HepG2 (cell line): Measurements from ENCODE around the gene KITLG. TPM values are rescaled to one million over a fixed set of nuclear protein-coding genes. Genes with fewer than 3 reads are reported as not detected.

ENCODE experiments used
- ATAC-seq: fragments of 200-7000 bp; cut with Tn5 transposase; 3 replicates; pipeline ENCODE4 v1.9.1; 2020; ENCODE audit warnings: mild to moderate bottlenecking, moderate library complexity
- BruUV-seq: library from RNA; stranded (reverse); fragments of 400-500 nt; replicated peaks from 2 replicates; lab custom pipeline; 2021; lab: Mats Ljungman, UMichigan
- CTCF ChIA-PET: fragments of 300-600 bp; formaldehyde crosslinking; extraction: SDS; loops from one replicate; lab custom pipeline; 2021; ENCODE audit warnings: low total read pairs, inconsistent platforms, low intra/inter-chr PET ratio; lab: Yijun Ruan, JAX
- POLR2A ChIA-PET: fragments of 350-600 bp; sonication (Branson Sonifier 250); formaldehyde crosslinking; loops from one replicate; lab custom pipeline; 2020; ENCODE audit warnings: antibody characterized with exemption, inconsistent platforms; lab: Yijun Ruan, JAX
- DNase-seq: peaks from one replicate; pipeline ENCODE4 v3.0.0-alpha.2; 2015; ENCODE audit warnings: low spot score
- FAIRE-seq: peaks from 3 replicates; lab custom pipeline; 2011; peaks lifted over from hg19 to GRCh38; lab: Jason Lieb, UNC
- H2AFZ ChIP-seq: one replicate; pipeline ENCODE4 v1.6.1; 2011; ENCODE audit warnings: low read length, inconsistent platforms
- H3K27ac ChIP-seq: fragments of 300-600 bp; 3 replicates; pipeline ENCODE4 v1.8.0; 2011; ENCODE audit warnings: mixed run types, mild to moderate bottlenecking, mixed read lengths, low read length, inconsistent platforms; ENCODE audit not compliant: insufficient read depth; ENCODE audit errors: extremely low read length
- H3K27me3 ChIP-seq, 2 experiments: fragments of 200-600 bp in 1 of 2; 2 replicates in 1 of 2; 3 replicates in 1 of 2; pipeline versions ENCODE4 v1.6.0 to v1.8.0; 2011; ENCODE audit warnings: low read length in 2 of 2, mild to moderate bottlenecking in 2 of 2, moderate library complexity in 2 of 2, inconsistent platforms in 1 of 2; ENCODE audit not compliant: insufficient read depth in 2 of 2, control insufficient read depth in 1 of 2
- H3K36me3 ChIP-seq, 2 experiments: fragments of 200-600 bp in 1 of 2; replicated peaks in 1 of 2; 2 replicates in 1 of 2; 3 replicates in 1 of 2; pipeline versions ENCODE4 v1.5.1 to v1.8.0; 2011; ENCODE audit warnings: low read length in 2 of 2, inconsistent platforms in 1 of 2; ENCODE audit not compliant: insufficient read depth in 2 of 2, control insufficient read depth in 1 of 2
- H3K4me1 ChIP-seq: 2 replicates; pipeline ENCODE4 v1.5.1; 2012; ENCODE audit warnings: low read length, inconsistent platforms; ENCODE audit not compliant: insufficient read depth
- H3K4me2 ChIP-seq: 2 replicates; pipeline ENCODE4 v1.6.0; 2011; ENCODE audit warnings: low read depth, low read length, inconsistent platforms
- H3K4me3 ChIP-seq, 3 experiments: fragments of 200-600 bp in 1 of 3; sonication (generic), shearing (Covaris generic) in 1 of 3; replicated peaks in 1 of 3; 2 replicates each; pipeline ENCODE4 v1.5.1; 2011 to 2016; ENCODE audit warnings: low read length in 3 of 3, inconsistent platforms in 2 of 3, low read depth in 2 of 3, mild to moderate bottlenecking in 2 of 3, control low read depth in 1 of 3, mixed read lengths in 1 of 3; ENCODE audit not compliant: insufficient read depth in 1 of 3
- H3K79me2 ChIP-seq: one replicate; pipeline ENCODE4 v1.6.1; 2011; ENCODE audit warnings: low read length, inconsistent platforms; ENCODE audit not compliant: insufficient read depth
- H3K9ac ChIP-seq: 2 replicates; pipeline ENCODE4 v1.6.0; 2011; ENCODE audit warnings: mild to moderate bottlenecking, low read depth, low read length, inconsistent platforms; ENCODE audit not compliant: insufficient read depth
- H3K9me3 ChIP-seq: 2 replicates; pipeline ENCODE4 v1.5.1; 2012; ENCODE audit warnings: mild to moderate bottlenecking, low read length
- H4K20me1 ChIP-seq: 2 replicates; pipeline ENCODE4 v1.6.0; 2011; ENCODE audit warnings: inconsistent platforms, mild to moderate bottlenecking, low read length, moderate library complexity; ENCODE audit not compliant: insufficient read depth
- HMGXB4 ChIP-seq, 2 experiments: sonication (generic) in 1 of 2; formaldehyde crosslinking in 1 of 2; IDR thresholded peaks; 2 replicates each; pipeline versions ENCODE4 v1.4.0 to v1.6.1; 2018 to 2020; ENCODE audit warnings: missing genetic modification reagents in 2 of 2, borderline replicate concordance in 1 of 2, low read depth in 1 of 2, mild to moderate bottlenecking in 1 of 2, missing biosample characterization in 1 of 2
- MLX ChIP-seq: IDR thresholded peaks from 2 replicates; pipeline ENCODE4 v1.6.1; 2016
- TCF12 ChIP-seq, 2 experiments: fragments of 450-650 bp in 1 of 2; sonication (generic) in 1 of 2; formaldehyde crosslinking in 1 of 2; IDR thresholded peaks; 2 replicates each; pipeline versions ENCODE4 v1.6.1 to v1.8.0; 2017 to 2022; ENCODE audit warnings: antibody characterized with exemption in 1 of 2, mild to moderate bottlenecking in 1 of 2, missing genetic modification reagents in 1 of 2, moderate library complexity in 1 of 2
- ZBTB33 ChIP-seq: sonication (generic); formaldehyde crosslinking; IDR thresholded peaks from 2 replicates; pipeline ENCODE4 v1.4.0; 2020; ENCODE audit warnings: missing genetic modification reagents
- ZNF333 ChIP-seq: sonication (generic); formaldehyde crosslinking; IDR thresholded peaks from 2 replicates; pipeline ENCODE4 v1.4.0; 2020; ENCODE audit warnings: mild to moderate bottlenecking, missing genetic modification reagents, borderline replicate concordance
- ZNF629 ChIP-seq: sonication (generic); formaldehyde crosslinking; conservative IDR thresholded peaks from 2 replicates; pipeline ENCODE4 v1.5.0; 2020; ENCODE audit warnings: missing genetic modification reagents
- WGBS: methylation state at CpG from one replicate; pipeline ENCODE4 v1.1.6; 2017; ENCODE audit warnings: low lambda C conversion rate; 5-methylcytosine and 5-hydroxymethylcytosine counted together
- in situ Hi-C: cut with HindIII; loops from 2 replicates; pipeline ENCODE4 v1.10.0; 2017; ENCODE audit warnings: low pct_unique_long_range_greater_than_20kb; ENCODE audit not compliant: extremely low pct_ligation_motif_present
- intact Hi-C: fragments of 100-400 bp; cut with micrococcal nuclease; formaldehyde crosslinking; loops from one replicate; pipeline ENCODE4 v1.10.0; 2022; ENCODE audit not compliant: unreplicated experiment
- polyA plus RNA-seq, 8 experiments: library from polyadenylated mRNA; depleted of rRNA in 3 of 8; stranded (reverse) in 7 of 8; unstranded in 1 of 8; fragments of >200 nt; fragmentation: Illumina TruSeq in 4 of 8; extraction: Trizol in 4 of 8; gene quantifications; 2 replicates each; pipeline versions ENCODE4 v1.2.1 to v1.2.3, GENCODE V29; 2011 to 2016; ENCODE audit warnings: low read depth in 4 of 8, missing spikeins in 1 of 8, mixed read lengths in 1 of 8; ENCODE audit not compliant: insufficient read depth in 1 of 8
- total RNA-seq, 5 experiments: library from RNA; depleted of rRNA; stranded (reverse); fragments of >200 nt; fragmentation: Illumina TruSeq; extraction: Trizol; gene quantifications; 2 replicates each; pipeline ENCODE4 v1.2.3, GENCODE V29; 2016; ENCODE audit warnings: low read depth in 1 of 5

KITLG gene
- total and polyA plus RNA-seq, 2 of the 13 experiments (the other 11 are each of a cell fraction or from before 2014, with no cell fraction given) = 0.66 to 4.3 TPM

- Histone ChIP-seq H4K20me1 (no peaks in the 10 kb centered on the region), H2AFZ (no peak overlapping the region), H3K9me3 (no peaks in the 10 kb centered on the region), H3K27me3 (no peaks in the 10 kb centered on the region), H3K4me1 (no peaks in the 10 kb centered on the region), H3K4me3 (no peak overlapping the region), H3K27ac (no peak overlapping the region), H3K36me3 (no peaks in the 10 kb centered on the region), H3K79me2 (no peaks in the 10 kb centered on the region), H3K9ac (no peak overlapping the region), H3K4me2 (no peak overlapping the region)
- intact Hi-C loops (no loop called here), in situ Hi-C loops (no loop called here)
- BruUV-seq = no TSS peak
- CTCF ChIA-PET = no interaction called here
- POLR2A ChIA-PET = no interaction called here
- ATAC-seq (no peak), DNase-seq (no peak), FAIRE-seq (no peak)
- TF ChIP-seq TCF12 (IDR thresholded peaks at IDR 0.05) (no peak), TCF12 (CRISPR knock-in tag; IDR thresholded peaks at IDR 0.05) (no peak), ZNF333 (CRISPR knock-in tag) (no peak), ZBTB33 (no peak)
These were observed 15.4 kb upstream of the KITLG start for GRCh38 chr12:88595697-88596096.

GRCh38 chr12:88594780-88595179, 14.5 kb upstream of the KITLG start:
- H2AFZ ChIP-seq = no peak overlapping the region
- in situ Hi-C loops (no loop called here), intact Hi-C loops (no loop called here)
- DNase-seq (no peak), FAIRE-seq (no peak), ATAC-seq (no peak)
- 48% methylated on average over 4 of the region's 4 CpGs for WGBS
- H3K27ac ChIP-seq = no peak overlapping the region
- no peak overlapping the region for H3K4me2 ChIP-seq
- no peaks in the 10 kb centered on the region for H3K9me3 ChIP-seq
- no peaks in the 10 kb centered on the region for H3K36me3 ChIP-seq
- no peaks in the 10 kb centered on the region for H4K20me1 ChIP-seq
- H3K4me1 ChIP-seq = no peaks in the 10 kb centered on the region
- no peaks in the 10 kb centered on the region for H3K79me2 ChIP-seq
- TF ChIP-seq MLX (CRISPR knock-in tag) = no peak
- TF ChIP-seq HMGXB4 (CRISPR knock-in tag; IDR thresholded peaks at IDR 0.05; ENCODE audit: borderline replicate concordance in 1 of 2, low read depth in 1 of 2) = no peak
- no peak for TF ChIP-seq ZNF629
- no peaks in the 10 kb centered on the region for H3K27me3 ChIP-seq
- no peak overlapping the region for H3K4me3 ChIP-seq
- ChIA-PET POLR2A (no interaction called here), CTCF (no interaction called here)
- no TSS peak for BruUV-seq
- no peak overlapping the region for H3K9ac ChIP-seq
